Umbilical cord (tissue), 2 donors: ENCODE data around the gene EXOC3. TPM values are rescaled to one million over a fixed set of nuclear protein-coding genes. Genes with fewer than 3 reads are reported as not detected.
"Not testable (repeated sequence)": the region's sequence is repeated elsewhere in the genome, so short reads cannot be mapped to it uniquely, and the experiment has no call there.

Source experiments
- DNase-seq: peaks from one replicate; pipeline ENCODE4 v3.0.0-alpha.2; 2015; ENCODE audit warnings: low spot score
- total RNA-seq: library from RNA; depleted of rRNA; stranded (reverse); fragments of >200 nt; gene quantifications from one replicate; pipeline ENCODE4 v1.2.3, GENCODE V29; 2014; ENCODE audit warnings: low replicate concordance; ENCODE audit not compliant: insufficient read depth

EXOC3 gene
- total RNA-seq, 1 donor from 2014 or later = 19.7 TPM

- DNase-seq = no peak
Measured at GRCh38 chr5:500491-500890, 57.5 kb downstream of the EXOC3 start.

GRCh38 chr5:501105-501830 is 58.3 kb downstream of the EXOC3 start:
- no peak for DNase-seq

- no peak for DNase-seq
Measured at GRCh38 chr5:501831-502184, 58.8 kb downstream of the EXOC3 start.

GRCh38 chr5:502325-503079 is 59.5 kb downstream of the EXOC3 start:
- no peak for DNase-seq

- DNase-seq = no peak
Measured at GRCh38 chr5:504326-505154, 61.6 kb downstream of the EXOC3 start.

- no peak for DNase-seq
Measured at GRCh38 chr5:505951-506525, 63.1 kb downstream of the EXOC3 start.

- DNase-seq = not testable (repeated sequence)
Measured at GRCh38 chr5:507986-508575, 65.1 kb downstream of the EXOC3 start.

GRCh38 chr5:509611-510185 is 66.7 kb downstream of the EXOC3 start:
- no peak for DNase-seq

- no peak for DNase-seq
Measured at GRCh38 chr5:510521-510920, 67.5 kb downstream of the EXOC3 start.

- no peak for DNase-seq
Measured at GRCh38 chr5:511476-511875, 68.5 kb downstream of the EXOC3 start.

- no peak for DNase-seq
Measured at GRCh38 chr5:513216-514100, 70.5 kb downstream of the EXOC3 start.

- no peak for DNase-seq
Measured at GRCh38 chr5:514101-514485, 71.1 kb downstream of the EXOC3 start.

- no peak for DNase-seq
Measured at GRCh38 chr5:514673-515072, 71.7 kb downstream of the EXOC3 start.

GRCh38 chr5:515273-515836 is 72.4 kb downstream of the EXOC3 start:
- DNase-seq = no peak

- no peak for DNase-seq
Measured at GRCh38 chr5:516338-516925, 73.5 kb downstream of the EXOC3 start.
